Psoas muscle (tissue), 8 donors: ENCODE results near the gene B3GALT6. TPM values are rescaled to one million over a fixed set of nuclear protein-coding genes. Genes with fewer than 3 reads are reported as not detected.

Source experiments
- ATAC-seq, 4 donors: fragments of 200-7000 bp; cut with Tn5 transposase; one replicate each; pipeline ENCODE4 v1.9.1; 2020; ENCODE audit warnings: moderate library complexity in 3 of 4, mild to moderate bottlenecking in 2 of 4
- DNase-seq, 2 donors: peaks; one replicate each; pipeline ENCODE4 v3.0.0-alpha.2; 2020
- H3K27ac ChIP-seq: fragments of 200-600 bp; one replicate; pipeline ENCODE4 v1.8.0; 2022
- H3K27me3 ChIP-seq, 3 donors: fragments of 200-600 bp in 1 of 3; one replicate each; pipeline versions ENCODE4 v1.6.1 to v1.8.0; 2013 to 2022; ENCODE audit warnings: low read length in 2 of 3, mild to moderate bottlenecking in 2 of 3, moderate library complexity in 1 of 3; ENCODE audit not compliant: insufficient read depth in 3 of 3
- H3K36me3 ChIP-seq, 2 donors: fragments of 200-600 bp in 1 of 2; one replicate each; pipeline versions ENCODE4 v1.6.1 to v1.8.0; 2013 to 2022; ENCODE audit warnings: low read depth in 1 of 2, mild to moderate bottlenecking in 1 of 2, moderate library complexity in 1 of 2; ENCODE audit not compliant: insufficient read depth in 1 of 2
- H3K4me1 ChIP-seq: fragments of 200-600 bp; one replicate; pipeline ENCODE4 v1.8.0; 2022
- H3K4me3 ChIP-seq: fragments of 200-600 bp; one replicate; pipeline ENCODE4 v1.8.0; 2022; ENCODE audit warnings: mild to moderate bottlenecking
- H3K9me3 ChIP-seq: fragments of 200-600 bp; one replicate; pipeline ENCODE4 v1.8.0; 2022
- WGBS, 3 donors: extraction: QIAGEN DNeasy Blood & Tissue Kit; methylation state at CpG; one replicate each; pipeline versions ENCODE4 v1.1.6 to v1.1.7; 2013; 5-methylcytosine and 5-hydroxymethylcytosine counted together
- intact Hi-C, 2 donors: fragments of 100-400 bp; cut with DNase I; formaldehyde crosslinking; loops; one replicate each; pipeline versions ENCODE4 v1.11.0 to v1.14.2; 2022
- polyA plus RNA-seq, 3 donors: library from polyadenylated mRNA; stranded (reverse); fragments of 200-250 nt; gene quantifications; one replicate each; pipeline ENCODE4 v1.2.3, GENCODE V29; 2013
- total RNA-seq, 4 donors: library from RNA; stranded (reverse); fragmentation: NEBNext Ultra II Directional in 2 of 4; extraction: Animal tissue kit (Norgen Biotek cat#: 25700) in 2 of 4; gene quantifications; one replicate each; pipeline versions ENCODE4 v1.2.1 to v1.2.4, GENCODE V29; 2021 to 2023
- TF ChIP-seq, protein P1 (sequence below): fragments of 200-600 bp; IDR thresholded peaks from one replicate; pipeline ENCODE4 v1.8.0; 2022; ENCODE audit warnings: antibody characterized with exemption
- donor health status: healthy with polysubstance abuse.
- donor health status: DM: no; HTN: no; CAD: no; lungs with moderate emphysema.
- donor health status: Bipolar disorder and iron deficiency.
- donor health status: healthy.
- donor health status: DM: yes; HTN: yes; CAD: no.
- donor health status: DM: no; HTN: no; CAD: no.
- donor health status: DM: no; HTN: no; CAD: no.
- donor health status: DM: yes; HTN: yes; CAD: no.

B3GALT6 gene
- total and polyA plus RNA-seq, 7 donors, result 7.7 to 30.3 (median 11.4) TPM

- H3K27me3 ChIP-seq, result no peaks in the 10 kb centered on the region
- H3K4me1 ChIP-seq, result peaks cover 18% of the 10 kb centered on the region
- TF ChIP-seq, protein P1, sequence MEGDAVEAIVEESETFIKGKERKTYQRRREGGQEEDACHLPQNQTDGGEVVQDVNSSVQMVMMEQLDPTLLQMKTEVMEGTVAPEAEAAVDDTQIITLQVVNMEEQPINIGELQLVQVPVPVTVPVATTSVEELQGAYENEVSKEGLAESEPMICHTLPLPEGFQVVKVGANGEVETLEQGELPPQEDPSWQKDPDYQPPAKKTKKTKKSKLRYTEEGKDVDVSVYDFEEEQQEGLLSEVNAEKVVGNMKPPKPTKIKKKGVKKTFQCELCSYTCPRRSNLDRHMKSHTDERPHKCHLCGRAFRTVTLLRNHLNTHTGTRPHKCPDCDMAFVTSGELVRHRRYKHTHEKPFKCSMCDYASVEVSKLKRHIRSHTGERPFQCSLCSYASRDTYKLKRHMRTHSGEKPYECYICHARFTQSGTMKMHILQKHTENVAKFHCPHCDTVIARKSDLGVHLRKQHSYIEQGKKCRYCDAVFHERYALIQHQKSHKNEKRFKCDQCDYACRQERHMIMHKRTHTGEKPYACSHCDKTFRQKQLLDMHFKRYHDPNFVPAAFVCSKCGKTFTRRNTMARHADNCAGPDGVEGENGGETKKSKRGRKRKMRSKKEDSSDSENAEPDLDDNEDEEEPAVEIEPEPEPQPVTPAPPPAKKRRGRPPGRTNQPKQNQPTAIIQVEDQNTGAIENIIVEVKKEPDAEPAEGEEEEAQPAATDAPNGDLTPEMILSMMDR, result no peak
- H3K9me3 ChIP-seq, result no peaks in the 10 kb centered on the region
- no peak overlapping the region for H3K4me3 ChIP-seq
- WGBS, 3 donors, result 49 to 57% (median 52%) methylated on average over 18 of the region's 18 CpGs
- H3K27ac ChIP-seq, result peak overlapping the region; percentile 30
- intact Hi-C loops, result no loop called here
- ATAC-seq, result peak in 3 of 4 donors; percentile 33 to 48 (median 40)
- H3K36me3 ChIP-seq, result peaks cover 7 to 67% of the 10 kb centered on the region in 2 donors
- no peak for DNase-seq
Measured at GRCh38 chr1:1225913-1226312, 6.1 kb upstream of the B3GALT6 start.

- no peak for ATAC-seq
- Histone ChIP-seq H3K27ac (no peak overlapping the region), H3K4me1 (peaks cover 18% of the 10 kb centered on the region), H3K27me3 (no peaks in the 10 kb centered on the region), H3K4me3 (no peak overlapping the region), H3K36me3 (peaks cover 7 to 59% of the 10 kb centered on the region in 2 donors), H3K9me3 (no peaks in the 10 kb centered on the region)
- WGBS, 3 donors, result 90 to 91% (median 91%) methylated on average over 38 to 44 of the region's 44 CpGs
- intact Hi-C loops, result no loop called here
- TF ChIP-seq, protein P1, result no peak
- DNase-seq, result no peak
Measured at GRCh38 chr1:1226566-1227362, 5.3 kb upstream of the B3GALT6 start.

DNA sequence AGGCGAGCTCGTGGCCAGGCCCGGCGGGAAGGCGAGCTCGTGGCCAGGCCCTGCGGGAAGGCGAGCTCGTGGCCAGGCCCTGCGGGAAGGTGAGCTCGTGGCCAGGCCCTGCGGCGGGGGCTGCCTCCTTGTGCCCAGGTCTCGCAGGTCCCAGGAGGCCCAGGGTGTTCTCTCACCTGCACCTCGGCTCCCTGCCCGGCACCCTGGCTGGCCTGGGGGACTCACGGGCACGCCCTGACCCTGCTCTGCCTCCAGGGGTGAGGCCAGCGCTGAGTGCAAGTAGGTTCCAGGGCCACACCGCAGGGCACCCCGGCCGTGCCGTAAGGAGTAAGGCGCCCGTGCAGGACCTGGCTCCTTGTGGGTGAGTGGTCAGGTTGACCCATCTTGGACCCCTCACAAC is 4.7 kb upstream of the B3GALT6 start:
- H3K4me3 ChIP-seq, result no peak overlapping the region
- H3K27ac ChIP-seq, result no peak overlapping the region
- no peak for DNase-seq
- H3K9me3 ChIP-seq, result no peaks in the 10 kb centered on the region
- ATAC-seq, result no peak
- peaks cover 18% of the 10 kb centered on the region for H3K4me1 ChIP-seq
- TF ChIP-seq, protein P1, result no peak
- WGBS, 3 donors, result 93 to 98% (median 96%) methylated on average over 22 to 25 of the region's 25 CpGs
- H3K36me3 ChIP-seq, result peaks cover 7 to 53% of the 10 kb centered on the region in 2 donors
- H3K27me3 ChIP-seq, result no peaks in the 10 kb centered on the region
- intact Hi-C loops, result no loop called here

GRCh38 chr1:1228187-1228586 is 3.9 kb upstream of the B3GALT6 start:
- DNase-seq (no peak), ATAC-seq (no peak)
- Histone ChIP-seq H3K27me3 (no peaks in the 10 kb centered on the region), H3K36me3 (peaks cover 7 to 45% of the 10 kb centered on the region in 2 donors), H3K4me3 (no peak overlapping the region), H3K4me1 (peaks cover 24% of the 10 kb centered on the region), H3K9me3 (peaks cover 6% of the 10 kb centered on the region), H3K27ac (no peak overlapping the region)
- WGBS, 3 donors, result 92 to 95% (median 93%) methylated on average over 29 to 30 of the region's 30 CpGs
- intact Hi-C loops, result no loop called here
- TF ChIP-seq, protein P1, result no peak
